HUDEP-2 (cell line): ENCODE data around the gene B3GAT3.
A peak's percentile ranks its signal among the peaks of the same experiment; 100 is the strongest.
"Not testable (repeated sequence)": the region's sequence is repeated elsewhere in the genome, so short reads cannot be mapped to it uniquely, and the experiment has no call there.

ENCODE experiments used
- DNase-seq, 76 experiments: peaks; one replicate each; lab custom pipeline; 2025; ENCODE audit not compliant: unreplicated experiment in 76 of 76; lab: John Stamatoyannopoulos, UW

The B3GAT3 gene

DNA sequence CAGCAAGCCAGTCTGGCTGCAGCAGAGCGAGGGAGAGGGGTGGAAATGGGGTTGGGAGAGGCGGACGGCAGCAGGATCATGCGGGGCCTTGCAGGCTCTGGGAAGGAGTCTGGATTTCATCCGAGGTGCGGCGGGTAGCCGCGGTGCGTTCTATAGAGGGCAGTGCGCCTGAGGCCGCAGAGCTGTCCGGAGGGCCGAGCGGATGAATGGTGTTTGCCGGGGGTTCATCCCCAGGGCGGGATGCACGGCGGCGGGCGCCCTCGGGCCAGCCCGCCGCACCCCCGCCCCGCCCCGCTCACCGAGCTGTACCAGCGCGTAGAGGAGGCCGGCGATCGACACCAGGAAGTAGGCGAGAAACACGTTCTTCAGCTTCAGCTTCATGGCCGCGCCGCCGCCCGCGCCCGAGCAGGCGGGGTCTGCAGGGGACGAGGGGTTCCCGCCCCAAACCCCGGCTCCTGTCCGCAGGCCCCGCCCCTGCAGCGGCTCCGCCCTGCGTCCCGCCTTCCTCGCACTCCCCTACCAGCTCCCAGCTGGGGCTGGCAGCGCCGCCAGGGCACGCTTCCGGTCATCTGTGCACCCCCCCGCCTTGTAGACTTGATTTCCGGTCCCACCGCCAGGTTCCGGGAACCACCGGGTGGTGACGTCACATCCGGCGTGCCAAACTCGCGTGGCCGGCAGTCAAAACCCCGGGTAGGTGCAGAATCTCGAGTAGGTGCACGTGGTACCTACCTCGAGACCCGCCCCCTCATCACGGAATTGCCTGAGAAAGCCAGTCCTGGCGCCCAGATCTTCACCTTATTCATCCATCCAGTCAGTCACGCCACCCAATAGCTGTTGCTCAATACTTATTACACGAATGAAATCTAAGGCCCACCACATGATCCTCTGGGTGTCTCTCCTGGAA lies at the start of gene B3GAT3:
TSS of gene B3GAT3 (minus strand) at position 420 of the 904 bp plus-strand sequence. CDS start at position 381, 39 bp downstream.
- DNase-seq, result peak in 75 of 76 experiments; percentile 62 to 99 (median 97)

GRCh38 chr11:62671236-62671607 lies 49.4 kb upstream of the B3GAT3 start:
- DNase-seq, result peak in 3 of 76 experiments; percentile 29 to 82 (median 48)

- DNase-seq, result peak in 2 of 76 experiments; percentile 23 to 33
Measured at GRCh38 chr11:62669420-62670161, 47.8 kb upstream of the B3GAT3 start.

- DNase-seq, result no peak
Measured at GRCh38 chr11:62667460-62667859, 45.7 kb upstream of the B3GAT3 start.

DNA sequence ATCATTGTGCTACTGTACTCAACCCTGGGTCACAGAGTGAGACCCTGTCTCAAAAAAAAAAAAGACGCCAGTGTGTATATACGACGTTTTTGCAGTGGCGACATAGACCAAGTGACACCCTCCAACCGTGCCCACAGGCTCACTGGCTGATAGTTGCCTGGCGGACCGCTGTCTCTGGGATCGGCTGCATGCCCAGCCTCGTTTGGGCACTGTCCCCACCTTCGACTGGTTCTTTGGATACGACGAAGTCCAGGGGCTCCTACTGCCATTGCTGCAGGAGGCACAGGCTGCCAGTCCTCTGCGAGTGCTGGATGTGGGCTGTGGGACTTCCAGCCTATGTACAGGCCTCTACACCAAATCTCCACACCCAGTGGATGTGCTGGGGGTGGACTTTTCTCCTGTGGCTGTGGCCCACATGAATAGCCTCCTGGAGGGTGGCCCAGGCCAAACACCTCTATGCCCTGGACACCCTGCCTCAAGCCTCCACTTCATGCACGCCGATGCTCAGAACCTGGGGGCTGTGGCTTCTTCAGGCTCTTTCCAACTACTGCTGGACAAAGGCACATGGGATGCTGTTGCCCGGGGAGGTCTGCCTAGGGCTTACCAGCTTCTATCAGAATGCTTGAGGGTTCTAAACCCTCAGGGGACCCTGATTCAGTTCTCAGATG lies 44.6 kb upstream of the B3GAT3 start:
- DNase-seq, result peak in 2 of 76 experiments; percentile 26 to 44

- DNase-seq, result peak in 25 of 76 experiments; percentile 19 to 64 (median 40)
Measured at GRCh38 chr11:62665599-62666258, 43.9 kb upstream of the B3GAT3 start.

- DNase-seq, result peak in 74 of 76 experiments; percentile 41 to 96 (median 89)
Measured at GRCh38 chr11:62665075-62665598, 43.4 kb upstream of the B3GAT3 start, which contains the start of the genes C11orf98 and CSKMT. TSS of gene C11orf98 (minus strand) at chr11:62665210. CDS start at chr11:62665169, 41 bp downstream. TSS of gene CSKMT (plus strand) at chr11:62665312. CDS start at chr11:62665880, 568 bp downstream.

DNA sequence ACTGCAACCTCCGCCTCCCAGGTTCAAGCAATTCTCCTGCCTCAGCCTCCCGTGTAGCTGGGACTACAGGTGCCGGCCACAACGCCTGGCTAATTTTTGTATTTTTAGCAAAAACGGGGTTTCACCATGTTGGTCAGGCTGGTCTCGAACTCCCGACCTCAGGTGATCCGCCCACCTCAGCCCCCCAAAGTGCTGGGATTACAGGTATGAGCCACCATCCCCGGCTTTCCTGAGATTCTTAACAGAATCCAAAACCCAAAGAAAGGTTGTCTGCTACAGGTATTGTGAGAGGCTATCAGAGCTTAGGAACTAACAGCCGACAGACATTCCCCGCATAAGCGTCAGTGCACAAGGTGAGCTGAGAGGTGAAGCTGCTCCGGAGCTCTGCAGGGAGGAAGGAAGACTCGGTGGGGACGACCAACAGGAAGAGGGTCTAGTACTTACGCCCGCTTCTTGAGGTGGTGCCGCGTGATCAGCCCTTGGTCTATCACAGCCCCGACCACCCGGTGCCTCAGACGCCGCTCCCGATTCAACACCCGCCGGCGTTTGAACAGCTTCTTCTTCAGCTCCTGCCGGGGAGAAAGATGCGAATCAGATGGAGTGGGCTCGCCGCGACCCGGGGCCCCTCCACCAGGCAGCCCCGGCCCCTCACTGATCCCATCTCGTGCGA lies 42.8 kb upstream of the B3GAT3 start:
- DNase-seq, result peak in 9 of 76 experiments; percentile 48 to 64 (median 55)

- DNase-seq, result no peak
Measured at GRCh38 chr11:62656796-62657429, 35.1 kb upstream of the B3GAT3 start.

GRCh38 chr11:62654297-62654696 lies 32.5 kb upstream of the B3GAT3 start:
- DNase-seq, result no peak

- DNase-seq, result peak in 2 of 76 experiments; percentile 12 to 50
Measured at GRCh38 chr11:62652161-62653006, 30.6 kb upstream of the B3GAT3 start.

GRCh38 chr11:62650283-62650682 lies 28.5 kb upstream of the B3GAT3 start:
- DNase-seq, result not testable (repeated sequence)

GRCh38 chr11:62649486-62649885 lies 27.7 kb upstream of the B3GAT3 start:
- no peak for DNase-seq

- DNase-seq, result no peak
Measured at GRCh38 chr11:62648967-62649364, 27.2 kb upstream of the B3GAT3 start.

DNA sequence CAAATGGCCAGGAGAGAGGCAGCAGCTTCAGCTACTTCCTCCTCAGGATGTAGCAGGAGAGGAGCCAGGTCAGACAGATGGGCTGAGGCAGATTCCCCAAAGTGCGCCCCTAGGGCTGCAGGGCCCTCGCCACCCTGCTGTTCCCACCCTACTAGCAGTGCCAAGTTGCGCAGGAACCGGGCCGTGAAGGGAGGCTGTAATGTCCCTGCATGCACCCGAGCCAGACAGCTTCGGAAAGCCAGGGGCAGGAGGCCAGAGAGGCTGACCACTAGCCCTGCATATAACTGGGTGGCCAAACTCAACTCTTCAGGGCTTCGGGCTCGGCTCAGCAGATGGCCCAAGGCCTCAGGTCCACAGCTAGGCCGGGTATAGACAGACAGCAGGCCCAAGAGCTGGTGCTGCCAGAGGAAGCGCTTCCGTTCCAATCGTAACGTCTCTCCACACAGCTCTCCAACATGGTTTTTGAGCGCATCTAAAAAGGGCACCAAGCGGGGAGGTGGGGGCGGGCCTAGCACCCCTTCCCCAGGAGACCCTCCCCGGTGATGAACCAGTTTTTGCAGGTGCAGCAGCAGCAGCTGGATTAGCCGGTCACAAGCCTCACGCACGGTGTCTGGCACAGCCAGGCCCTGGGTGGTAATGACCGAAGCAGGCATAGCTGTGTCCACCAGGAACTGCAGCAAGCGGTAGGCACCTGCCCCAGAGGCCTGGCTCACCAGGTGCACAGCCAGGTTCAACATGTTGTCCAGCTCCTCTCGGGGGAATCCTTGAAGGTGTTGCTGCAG lies 26.6 kb upstream of the B3GAT3 start:
- no peak for DNase-seq

DNA sequence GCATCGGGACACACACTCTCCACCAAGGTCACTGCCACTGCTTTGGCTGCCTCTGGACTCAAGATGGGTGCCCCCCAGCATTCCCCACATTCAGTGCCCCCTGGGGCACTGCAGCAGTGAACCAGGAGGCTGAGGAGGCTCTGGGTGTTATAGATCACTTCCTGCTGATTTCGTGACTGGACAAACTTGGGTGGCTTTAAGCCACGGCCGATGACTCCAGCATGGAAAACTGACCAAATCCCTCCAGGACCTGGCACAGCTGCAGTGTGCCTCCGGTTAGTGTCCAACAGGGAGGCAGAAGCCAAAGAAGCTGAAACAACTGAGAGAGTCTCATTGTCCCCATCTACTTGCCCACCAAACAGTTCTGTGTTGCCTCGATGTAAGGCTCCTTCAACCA lies 25.8 kb upstream of the B3GAT3 start:
- DNase-seq, result no peak
